GM18526 (cell line): Measurements from ENCODE around the gene PTPRT.

Source experiments
- POLR2A ChIP-seq: IDR thresholded peaks from 3 replicates; pipeline ENCODE4 v1.6.1; 2011; ENCODE audit not compliant: insufficient read length; ENCODE audit errors: extremely low read depth

Gene PTPRT

DNA sequence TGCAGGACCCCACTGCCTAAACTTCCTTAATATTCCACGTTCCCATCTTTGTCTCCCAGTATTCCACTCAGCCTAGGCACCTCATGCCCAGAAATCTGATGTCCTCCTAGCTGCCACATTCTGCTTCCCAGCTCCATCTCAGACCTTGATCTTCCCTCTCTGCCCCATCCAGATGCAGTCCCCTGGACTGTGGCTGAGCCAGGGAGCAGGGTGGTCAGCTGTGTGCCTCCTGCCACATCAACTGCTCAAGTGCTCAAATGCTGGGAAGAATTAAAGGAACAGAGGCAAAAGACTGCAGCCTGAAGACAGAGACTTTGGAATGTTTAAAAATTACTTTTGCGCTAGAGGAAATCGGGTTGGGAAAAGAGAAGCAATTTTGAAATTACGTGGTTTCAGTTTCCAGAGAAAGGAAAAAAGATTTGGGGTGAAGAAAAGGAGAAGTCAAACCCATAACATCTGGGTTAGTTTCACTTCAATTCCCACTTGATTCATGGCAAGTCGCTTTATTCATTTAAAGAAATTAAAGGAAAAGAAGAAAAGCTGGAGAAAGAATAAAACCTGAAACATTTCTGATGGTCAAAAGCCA is 704.8 kb downstream of the PTPRT start:
- no peak for TF ChIP-seq POLR2A

DNA sequence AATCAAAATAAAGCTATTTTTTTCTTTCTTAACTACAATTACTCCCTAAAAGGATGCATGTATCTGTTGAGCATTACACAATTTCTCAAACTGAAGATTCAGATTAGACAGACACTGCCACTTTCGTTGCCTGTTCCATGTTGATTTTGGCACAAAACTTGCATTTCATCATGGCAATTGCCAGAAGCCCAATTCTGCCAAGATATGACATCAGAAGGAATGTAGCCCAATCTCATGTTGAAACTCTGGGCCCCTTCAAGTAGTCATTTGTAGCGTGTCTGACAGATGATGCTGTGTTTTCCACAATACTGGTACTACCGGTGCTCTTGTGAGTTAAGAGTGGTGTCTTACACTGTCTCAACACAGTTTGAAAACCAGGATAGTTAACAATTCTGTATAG is 705.4 kb downstream of the PTPRT start:
- TF ChIP-seq POLR2A: no peak

DNA sequence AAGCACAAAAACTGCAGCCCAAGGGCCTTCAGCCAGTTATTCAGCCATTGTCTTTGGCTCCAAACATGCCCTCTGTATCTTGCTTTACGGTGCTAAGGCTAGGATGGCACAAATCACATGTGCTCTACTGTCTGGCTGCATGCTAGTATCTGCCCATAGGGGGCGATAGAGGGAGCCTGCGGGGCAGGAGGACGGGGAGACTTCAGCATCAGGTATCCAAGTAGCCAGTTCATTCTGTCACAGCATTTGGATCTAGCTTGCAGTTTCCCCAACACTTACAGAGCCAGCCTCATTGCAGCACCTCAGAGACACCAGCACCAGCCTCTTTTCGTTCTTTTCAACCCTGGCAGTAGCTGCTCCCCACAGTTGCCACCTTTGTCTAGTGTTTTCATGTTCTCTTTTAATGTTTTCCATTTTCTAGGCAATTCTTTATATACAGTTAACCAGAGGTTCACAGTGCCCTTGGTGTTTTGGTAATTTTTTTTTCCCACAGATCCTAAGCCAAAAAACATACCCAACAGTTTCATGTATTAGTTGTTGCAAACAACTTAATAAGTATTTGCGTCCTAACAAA is 705.9 kb downstream of the PTPRT start:
- TF ChIP-seq POLR2A: no peak

DNA sequence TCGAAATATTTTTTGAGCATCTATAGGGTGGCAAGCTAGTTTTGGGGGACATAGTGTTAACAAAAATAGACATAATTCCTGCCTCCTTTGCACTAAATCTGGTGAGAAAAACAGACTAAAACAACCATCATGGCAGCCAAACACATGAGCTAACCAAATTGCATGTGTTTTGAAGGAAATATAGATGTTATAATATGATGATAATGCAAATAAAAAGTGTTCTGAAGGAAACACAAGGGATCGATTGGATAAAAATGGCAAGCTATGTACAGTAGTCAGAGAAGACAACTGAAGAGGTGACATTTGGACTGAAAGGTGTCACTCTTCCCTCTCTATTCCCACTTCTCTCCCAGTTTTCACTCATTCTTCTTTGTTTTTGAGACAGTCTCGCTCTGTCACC is 706.9 kb downstream of the PTPRT start:
- no peak for TF ChIP-seq POLR2A

DNA sequence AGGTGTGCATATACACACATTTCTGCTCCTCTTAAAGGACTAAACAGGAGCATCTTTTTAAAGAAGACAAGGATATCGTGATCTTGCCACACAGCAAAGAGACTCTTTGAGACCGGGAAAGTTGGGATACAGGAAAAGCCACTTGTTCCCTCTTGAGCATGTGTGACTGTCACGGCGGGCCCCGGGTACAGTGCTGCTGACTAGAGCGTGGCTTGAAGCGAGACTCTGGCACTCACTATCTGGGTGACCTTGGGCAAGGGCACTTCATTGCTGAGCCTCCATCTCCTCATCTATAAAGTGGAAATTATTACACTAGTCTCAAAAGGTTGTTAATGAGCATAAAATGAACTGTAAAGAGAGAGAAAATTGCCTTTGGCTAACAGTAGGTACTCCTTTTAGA is 713.9 kb downstream of the PTPRT start:
- no peak for TF ChIP-seq POLR2A

DNA sequence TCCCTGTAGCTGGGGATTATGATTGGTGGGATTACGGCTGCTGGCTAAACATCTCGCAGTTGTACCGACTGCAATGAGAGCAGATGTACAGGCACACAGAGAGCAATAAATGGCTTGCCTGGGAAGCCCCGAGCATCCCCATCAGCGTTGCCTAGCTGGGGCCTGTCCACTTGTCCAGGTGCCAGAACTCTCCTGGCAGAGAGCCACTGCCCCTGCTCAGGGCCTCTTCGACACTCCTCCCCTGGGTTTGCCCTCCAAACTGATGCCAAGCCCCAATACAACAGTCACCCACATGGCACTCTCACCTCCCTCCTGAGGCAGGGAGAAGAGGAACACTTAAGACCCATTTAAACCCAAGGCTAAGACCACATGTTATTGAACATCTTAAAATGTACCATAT is 715.1 kb downstream of the PTPRT start:
- TF ChIP-seq POLR2A: no peak

DNA sequence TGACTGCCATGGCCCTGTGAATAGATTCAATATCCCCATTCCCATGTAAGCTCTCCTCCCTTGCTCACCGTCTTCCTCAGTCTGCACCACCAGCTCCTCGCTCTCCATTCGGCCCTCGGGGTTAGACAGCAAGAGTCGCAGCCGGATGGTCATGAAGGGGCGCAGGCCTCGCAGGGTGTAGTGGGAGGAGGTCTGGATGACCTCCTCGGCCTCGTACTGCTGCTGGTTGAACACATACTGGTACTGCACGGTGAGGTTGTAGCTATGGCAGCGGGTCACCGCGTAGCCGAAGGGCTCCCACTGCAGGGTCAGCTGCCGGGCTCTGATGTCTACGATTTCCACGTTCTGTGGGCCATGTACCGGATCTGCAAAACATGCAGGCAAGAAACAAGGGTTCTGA is 717.5 kb downstream of the PTPRT start:
- no peak for TF ChIP-seq POLR2A

DNA sequence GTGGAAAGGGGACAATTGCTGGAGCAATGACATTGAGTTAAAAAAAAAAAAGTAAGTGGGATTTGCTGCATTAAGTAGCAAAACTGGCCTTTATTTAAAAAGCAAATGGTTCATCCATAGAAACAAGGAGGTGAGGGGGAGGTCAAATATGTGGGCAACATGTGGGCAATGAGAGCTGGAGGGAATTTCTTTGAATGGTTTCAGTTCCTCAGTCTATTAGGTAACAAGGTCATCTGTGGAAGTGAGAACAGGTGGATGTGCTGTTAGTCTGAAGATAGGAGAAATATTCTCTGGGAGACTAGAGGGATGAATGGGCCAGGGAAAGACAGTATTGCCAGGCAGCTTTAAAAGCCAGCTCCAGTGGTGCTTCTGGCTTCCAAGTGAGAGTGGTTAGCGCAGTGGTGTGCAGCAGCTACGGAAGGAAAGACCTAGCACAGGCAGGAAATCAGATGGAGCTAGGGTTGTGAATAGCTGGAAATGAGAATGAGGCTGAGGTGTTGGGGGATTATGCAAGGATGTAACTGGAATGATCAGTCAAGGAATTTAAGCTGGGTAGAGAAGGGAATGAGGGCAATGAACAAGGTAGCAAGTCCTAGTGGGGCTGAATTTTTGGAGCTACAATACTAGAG is 727.6 kb downstream of the PTPRT start:
- no peak for TF ChIP-seq POLR2A

DNA sequence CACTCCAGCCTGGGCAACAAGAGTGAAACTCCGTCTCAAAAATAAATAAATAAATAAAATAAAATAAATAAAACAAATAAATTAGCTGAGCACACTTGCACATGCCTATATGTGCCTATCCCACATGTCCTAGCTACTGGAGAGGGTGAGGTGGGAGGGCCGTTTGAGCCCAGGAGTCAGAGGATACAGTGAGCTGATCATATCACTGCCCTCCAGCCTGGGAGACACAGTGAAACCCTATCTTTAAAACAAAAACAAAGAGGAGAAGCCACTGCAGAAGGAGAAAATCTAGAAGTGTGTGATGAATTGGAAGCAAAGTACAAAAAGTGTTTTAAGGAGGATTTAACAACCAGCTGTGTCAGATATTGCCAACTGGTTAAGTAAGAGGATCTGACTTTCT is 728.4 kb downstream of the PTPRT start:
- TF ChIP-seq POLR2A: no peak

DNA sequence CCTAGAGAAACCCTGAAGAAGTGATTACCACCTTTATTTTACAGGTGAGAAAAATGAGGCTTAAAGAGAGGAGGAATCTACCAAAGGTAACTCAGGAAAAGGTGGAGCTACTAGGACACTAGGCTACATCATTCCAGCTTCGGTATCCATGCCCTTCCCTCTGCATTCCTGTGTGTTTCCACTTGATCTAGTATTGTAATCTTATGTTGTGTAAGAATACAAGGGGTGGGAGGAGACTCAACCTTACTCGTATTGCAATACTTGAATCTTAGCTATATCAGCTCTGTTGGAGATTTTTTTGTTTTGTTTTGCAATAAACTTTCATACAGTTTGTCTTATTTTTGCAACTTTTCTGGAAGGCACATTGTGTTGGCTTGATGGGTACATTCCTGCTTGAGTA is 742.4 kb downstream of the PTPRT start:
- TF ChIP-seq POLR2A: no peak

DNA sequence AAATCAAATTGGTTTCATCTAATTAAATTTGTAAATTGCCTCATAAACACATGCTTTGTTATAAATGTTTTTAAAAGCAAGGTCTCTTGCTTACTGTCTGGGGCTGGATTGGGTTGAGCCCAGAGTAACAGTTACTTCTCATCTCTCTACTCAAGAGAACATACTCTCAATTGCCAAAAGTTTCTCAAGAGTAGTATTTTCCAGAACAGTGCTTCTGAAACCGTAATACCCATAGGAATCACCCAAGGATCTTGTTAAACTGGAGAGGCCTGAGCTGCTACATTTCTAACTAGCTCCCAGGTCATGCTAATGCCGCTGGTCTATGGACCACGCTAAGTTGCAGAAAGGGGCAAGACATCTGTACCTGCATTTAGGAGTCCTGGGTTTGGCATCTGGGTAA is 744.9 kb downstream of the PTPRT start:
- no peak for TF ChIP-seq POLR2A

DNA sequence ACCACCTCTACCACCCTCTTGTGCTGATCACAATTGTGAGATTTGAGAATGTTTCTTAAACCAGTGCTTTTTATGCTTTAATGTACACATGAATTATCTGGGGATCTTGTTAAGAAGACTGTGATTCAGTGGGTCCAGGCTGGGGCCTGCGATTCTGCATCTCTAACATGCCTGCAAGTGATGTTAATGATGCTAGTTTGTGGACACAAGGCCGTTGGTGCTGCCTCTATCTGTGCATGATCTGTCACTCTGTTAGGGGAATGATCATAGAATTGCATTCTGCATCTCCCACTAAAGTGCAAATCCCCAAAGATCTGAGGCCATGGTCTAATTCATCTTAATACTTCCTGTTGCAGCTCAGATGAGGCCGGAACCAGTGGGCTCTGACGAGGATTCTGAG is 746.5 kb downstream of the PTPRT start:
- no peak for TF ChIP-seq POLR2A

DNA sequence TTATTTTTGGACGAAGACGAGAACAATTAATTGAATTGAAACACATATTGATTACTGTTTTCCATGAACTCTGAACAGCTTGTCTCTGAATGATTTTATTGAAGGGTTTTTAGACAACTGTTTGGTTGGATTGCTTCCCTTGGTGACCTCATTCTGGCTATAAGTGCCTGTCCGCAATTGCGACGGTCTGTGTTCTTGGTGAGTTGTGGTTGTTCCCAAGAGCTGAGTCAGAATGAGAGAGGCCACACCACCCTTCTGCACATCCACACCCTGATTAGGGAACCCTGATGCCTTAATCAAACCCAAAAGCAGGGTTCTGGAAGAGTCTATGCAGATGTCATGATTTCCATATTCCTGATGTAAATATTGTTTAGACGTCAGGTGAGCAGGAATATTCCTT is 747.0 kb downstream of the PTPRT start:
- no peak for TF ChIP-seq POLR2A

DNA sequence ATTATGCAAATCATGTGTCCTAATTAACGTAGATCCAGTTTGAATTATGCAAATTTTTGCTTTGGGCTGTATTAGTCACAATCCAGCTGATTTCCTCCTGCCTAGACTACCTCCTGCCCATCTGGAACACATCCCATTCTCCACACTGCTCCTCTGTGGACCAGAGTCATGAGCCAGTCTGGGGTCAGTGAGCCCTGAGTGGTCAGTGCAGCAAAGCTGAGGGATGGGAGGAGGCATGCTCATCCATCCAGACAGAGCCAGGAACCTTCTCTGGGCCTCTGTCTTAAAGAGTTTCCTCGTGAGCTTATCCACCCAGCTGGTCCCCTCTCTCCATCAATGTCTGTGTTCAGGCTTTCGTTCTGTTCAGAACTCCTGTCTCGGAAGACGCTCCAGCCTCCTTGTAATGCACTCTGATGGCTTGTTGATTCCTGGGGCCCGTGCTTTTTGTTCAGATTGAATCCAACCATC is 747.8 kb downstream of the PTPRT start:
- TF ChIP-seq POLR2A: no peak

DNA sequence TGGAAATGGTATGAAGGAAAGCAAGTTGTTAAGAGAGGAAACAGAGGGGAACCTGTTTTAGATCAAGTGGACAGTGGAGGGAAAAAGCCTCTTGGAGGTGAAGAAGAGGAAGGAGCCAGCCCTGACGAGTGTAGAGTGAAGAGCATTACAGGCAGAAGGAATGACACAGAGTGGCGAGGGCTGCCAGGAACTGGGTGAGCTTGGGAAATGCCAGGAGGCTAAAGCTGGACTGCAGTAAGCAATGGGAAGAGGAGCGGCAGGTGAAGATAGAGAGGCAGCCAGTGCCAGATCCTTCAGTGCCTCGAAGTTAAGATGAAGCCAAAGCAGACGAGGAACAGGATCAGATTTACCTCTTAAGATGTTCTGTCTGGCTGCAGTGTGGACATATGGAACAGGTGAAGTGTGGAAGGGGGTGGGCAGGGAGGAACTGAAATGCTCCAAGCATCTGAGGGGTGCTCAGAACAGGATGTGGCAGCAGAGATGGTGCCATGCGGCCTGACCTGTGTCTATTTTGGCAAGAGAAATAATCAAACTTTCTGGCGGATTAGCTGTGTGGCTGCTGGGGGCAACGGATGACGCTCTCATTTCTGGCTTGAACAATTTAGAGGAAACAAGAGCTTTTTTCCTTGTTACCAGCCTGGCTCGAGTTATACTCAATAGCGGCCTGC is 748.4 kb downstream of the PTPRT start:
- no peak for TF ChIP-seq POLR2A

DNA sequence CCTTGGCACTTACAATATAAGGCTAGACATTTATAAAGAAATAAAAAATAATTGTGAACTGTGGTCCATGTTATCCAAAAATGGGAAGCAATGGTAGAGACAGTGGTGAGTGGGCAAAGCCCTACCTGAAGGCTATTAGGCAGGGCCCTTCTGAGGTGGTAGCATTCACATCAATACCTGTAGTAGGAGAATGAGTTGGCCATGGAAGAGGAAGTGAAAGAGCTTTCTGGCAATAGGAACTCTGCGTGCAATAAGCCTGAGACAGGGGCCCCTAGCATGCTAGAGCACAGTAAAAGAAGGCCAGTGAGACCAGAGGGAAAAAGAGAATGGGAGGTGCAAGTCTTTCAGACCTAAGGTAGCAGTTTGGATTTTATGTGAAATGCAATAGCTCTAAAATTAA is 754.5 kb downstream of the PTPRT start:
- no peak for TF ChIP-seq POLR2A
